ENCODE measurements around the gene NOB1. TPM values are rescaled to one million over a fixed set of nuclear protein-coding genes. Genes with fewer than 3 reads are reported as not detected.

The NOB1 gene
- total and polyA plus RNA-seq, 2 of the 4 experiments (the other 2 are of a cell fraction) = 47.0 to 58.1 TPM

DNA sequence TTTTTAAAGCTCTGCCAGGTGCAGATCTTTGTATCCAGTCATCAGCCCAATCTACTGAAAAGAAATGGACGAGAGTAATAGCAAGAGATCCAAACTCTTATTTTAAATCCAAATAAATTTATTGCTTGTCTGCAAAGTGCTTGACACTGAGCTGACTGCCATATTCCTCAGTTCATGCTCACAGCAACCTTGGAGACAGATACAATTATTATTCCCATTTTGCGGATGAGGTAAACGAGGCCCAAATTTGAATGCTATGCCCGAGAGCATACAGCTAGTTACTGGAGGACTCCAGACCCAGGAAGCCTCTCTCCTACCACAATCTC is 620 bp downstream of the NOB1 start:
- Histone ChIP-seq H3K9me3 (ENCODE audit: control insufficient read depth, insufficient read depth, low read length) (no peaks in the 10 kb centered on the region), H3K27me3 (ENCODE audit: control insufficient read depth, insufficient read depth, low read length) (no peaks in the 10 kb centered on the region), H4K5ac (ENCODE audit: low read depth, low read length) (peak overlapping the region; percentile 36; the same call in 1 of the 2 replicates), H2AK9ac (replicated peaks; ENCODE audit: low read depth, low read length, poor library complexity) (peak overlapping the region; percentile 99), H3K9me1 (ENCODE audit: insufficient read depth, low read length) (0 out of 2 replicates have a peak, but pooled peaks cover 2% of the 10 kb centered on the region), H3K56ac (ENCODE audit: extremely low read depth, insufficient read depth, low read length) (peak overlapping the region; percentile 69), H4K8ac (ENCODE audit: low read depth in 2 of 2, low read length in 2 of 2) (peak overlapping the region; percentile 77 to 93), H3K23ac (ENCODE audit: low read depth, low read length) (peak overlapping the region; percentile 94), H3K4me2 (ENCODE audit: low read depth, low read length) (peak overlapping the region; percentile 91), H2BK5ac (ENCODE audit: low read depth, low read length, poor library complexity, severe bottlenecking) (peak overlapping the region; percentile 72), H2BK20ac (ENCODE audit: low read depth, low read length) (no peak overlapping the region), H2BK15ac (ENCODE audit: low read depth, low read length) (0 out of 3 replicates have a peak overlapping the region, but pooled peaks have one; percentile 1), H3K27ac (ENCODE audit: insufficient read depth, low read length) (peak overlapping the region; percentile 73), H3K14ac (replicated peaks; ENCODE audit: low read depth, low read length) (peak overlapping the region; percentile 96), H4K20me1 (ENCODE audit: insufficient read depth, low read length) (no peaks in the 10 kb centered on the region), H2AK5ac (ENCODE audit: low read depth, low read length) (peak overlapping the region; percentile 95), H3K9ac (ENCODE audit: low read depth, low read length) (peak overlapping the region; percentile 83), H3K79me1 (ENCODE audit: low read depth in 1 of 2, low read length in 2 of 2) (peaks cover 8 to 24% of the 10 kb centered on the region in 2 experiments), H3K4me3 (ENCODE audit: insufficient read depth, low read depth, low read length) (peak overlapping the region; percentile 78), H2BK120ac (ENCODE audit: low read depth, low read length) (peak overlapping the region; percentile 50; the same call in 1 of the 2 replicates), H3K18ac (ENCODE audit: low read depth, low read length) (no peak overlapping the region), H2AFZ (replicated peaks; ENCODE audit: low read length, poor library complexity) (peak overlapping the region; percentile 100), H3K4ac (ENCODE audit: low read depth, low read length) (peak overlapping the region; percentile 92), H3K36me3 (ENCODE audit: control insufficient read depth, insufficient read depth, low read length) (peaks cover 15% of the 10 kb centered on the region), H4K91ac (ENCODE audit: insufficient read depth, low read depth, low read length) (peak overlapping the region; percentile 84), H3K4me1 (ENCODE audit: control insufficient read depth, insufficient read depth, low read length) (no peaks in the 10 kb centered on the region)
- dilution Hi-C loops (cut with HindIII; ENCODE audit: low sequenced_read_pairs, unreplicated experiment) = no loop called here
- intact Hi-C loops (cut with micrococcal nuclease) = loop anchor here (1.0 to 2.0 kb wide), 4 partner anchors 27 to 415 kb away; partner anchors contain the start of genes COG8, NIP7 and NQO1
- no peak for TF ChIP-seq POLR2A (IDR thresholded peaks at IDR 0.05; ENCODE audit: low read depth, low read length)
- no peak for TF ChIP-seq FOS (IDR thresholded peaks at IDR 0.05; ENCODE audit: low read depth, low read length)
- no peak for TF ChIP-seq MAZ (IDR thresholded peaks at IDR 0.05; ENCODE audit: borderline replicate concordance, low read depth, low read length)
- TF ChIP-seq RAD21 (IDR thresholded peaks at IDR 0.05; ENCODE audit: low read length) = no peak
- no peak for DNase-seq
- BruUV-seq (replicated peaks) = no TSS peak
- CTCF ChIA-PET = interaction anchor here (0.6 to 1.7 kb wide), 7 partner anchors 9 to 431 kb away, joined by 3 to 14 read pairs (median 3); partner anchors contain the start of gene NQO1
- POLR2A ChIA-PET (ENCODE audit: unreplicated experiment) = interaction anchor here (1.1 kb wide), 1 partner anchor 358 kb away, joined by 3 read pairs; no protein-coding TSS in a partner anchor
- in situ Hi-C loops (cut with MboI; ENCODE audit: low sequenced_read_pairs) = loop anchor here (5.0 kb wide), 2 partner anchors 47 to 357 kb away; no protein-coding TSS in a partner anchor
- ATAC-seq (ENCODE audit: low read depth) = no peak
- WGBS, 2 experiments (ENCODE audit: extremely low coverage in 2 of 2, insufficient read length in 1 of 2) = 17% methylated on average over 1 of the region's 4 CpGs; no CpG with 5 or more reads in 1 of the 2 experiments

All from IMR-90 (cell line).